H9 (cell line): ENCODE measurements around the gene DNAJC1. TPM values are rescaled to one million over a fixed set of nuclear protein-coding genes. Genes with fewer than 3 reads are reported as not detected.

Source experiments
- DNase-seq: peaks from one replicate; pipeline ENCODE4 v3.0.0-alpha.2; 2017
- H2AFZ ChIP-seq: one replicate; pipeline ENCODE4 v1.6.1; 2013; ENCODE audit warnings: mild to moderate bottlenecking, low read length, control low read depth, moderate library complexity
- H2AK5ac ChIP-seq: 2 replicates; pipeline ENCODE4 v1.6.1; 2013; ENCODE audit warnings: low read length, control low read depth, mixed read lengths; ENCODE audit not compliant: insufficient read length
- H2BK120ac ChIP-seq: one replicate; pipeline ENCODE4 v1.6.1; 2013; ENCODE audit warnings: low read depth, mild to moderate bottlenecking, low read length, control low read depth, inconsistent platforms; ENCODE audit not compliant: poor library complexity, severe bottlenecking
- H2BK12ac ChIP-seq: 2 replicates; pipeline ENCODE4 v1.6.1; 2013; ENCODE audit warnings: low read length, control low read depth, mixed read lengths, low read depth; ENCODE audit not compliant: insufficient read length
- H2BK15ac ChIP-seq: 2 replicates; pipeline ENCODE4 v1.6.1; 2013; ENCODE audit warnings: low read depth, low read length, control low read depth
- H2BK20ac ChIP-seq: one replicate; pipeline ENCODE4 v1.6.1; 2013; ENCODE audit warnings: low read depth, mild to moderate bottlenecking, low read length, control low read depth, inconsistent platforms; ENCODE audit not compliant: poor library complexity, severe bottlenecking
- H2BK5ac ChIP-seq: 2 replicates; pipeline ENCODE4 v1.6.1; 2013; ENCODE audit warnings: low read length, control low read depth, mixed read lengths; ENCODE audit not compliant: insufficient read length
- H3K14ac ChIP-seq: 2 replicates; pipeline ENCODE4 v1.6.1; 2013; ENCODE audit warnings: low read length, control low read depth; ENCODE audit not compliant: insufficient read depth
- H3K18ac ChIP-seq: 2 replicates; pipeline ENCODE4 v1.6.1; 2013; ENCODE audit warnings: low read depth, mild to moderate bottlenecking, mixed read lengths, low read length, control low read depth; ENCODE audit not compliant: insufficient read length
- H3K23ac ChIP-seq: 2 replicates; pipeline ENCODE4 v1.6.1; 2013; ENCODE audit warnings: low read length, control low read depth, mixed read lengths, low read depth; ENCODE audit not compliant: insufficient read length
- H3K23me2 ChIP-seq: 2 replicates; pipeline ENCODE4 v1.6.1; 2013; ENCODE audit warnings: low read depth, mild to moderate bottlenecking, mixed read lengths, low read length, control low read depth; ENCODE audit not compliant: insufficient read length, poor library complexity, severe bottlenecking
- H3K27ac ChIP-seq: 2 replicates; pipeline ENCODE4 v1.5.1; 2013; ENCODE audit warnings: low read length, control low read depth, mixed read lengths, low read depth; ENCODE audit not compliant: insufficient read length
- H3K27me3 ChIP-seq: 2 replicates; pipeline ENCODE4 v1.6.1; 2013; ENCODE audit warnings: low read length, control low read depth, inconsistent platforms; ENCODE audit not compliant: insufficient read depth
- H3K4ac ChIP-seq: 2 replicates; pipeline ENCODE4 v1.6.1; 2013; ENCODE audit warnings: low read depth, mild to moderate bottlenecking, control low read depth, inconsistent platforms, low read length, moderate library complexity
- H3K4me1 ChIP-seq: 2 replicates; pipeline ENCODE4 v1.6.1; 2013; ENCODE audit warnings: low read length, control low read depth, inconsistent platforms; ENCODE audit not compliant: insufficient read depth
- H3K4me2 ChIP-seq: 2 replicates; pipeline ENCODE4 v1.6.1; 2013; ENCODE audit warnings: low read length, control low read depth, mixed read lengths; ENCODE audit not compliant: insufficient read length, insufficient read depth
- H3K56ac ChIP-seq: 2 replicates; pipeline ENCODE4 v1.6.1; 2013; ENCODE audit warnings: low read depth, mild to moderate bottlenecking, mixed read lengths, low read length, control low read depth; ENCODE audit not compliant: insufficient read length
- H3K79me1 ChIP-seq: 2 replicates; pipeline ENCODE4 v1.6.1; 2013; ENCODE audit warnings: low read depth, mild to moderate bottlenecking, moderate library complexity, low read length, control low read depth, inconsistent platforms; ENCODE audit not compliant: insufficient read depth, poor library complexity, severe bottlenecking
- H3K79me2 ChIP-seq: 2 replicates; pipeline ENCODE4 v1.6.1; 2013; ENCODE audit warnings: low read length, control low read depth, inconsistent platforms; ENCODE audit not compliant: insufficient read depth
- H3K9ac ChIP-seq: 2 replicates; pipeline ENCODE4 v1.6.1; 2013; ENCODE audit warnings: low read length, control low read depth, mixed read lengths; ENCODE audit not compliant: insufficient read length; ENCODE audit errors: extremely low read depth
- H3K9me3 ChIP-seq: one replicate; pipeline ENCODE4 v1.6.1; 2013; ENCODE audit warnings: low read depth, low read length, inconsistent platforms; ENCODE audit not compliant: control insufficient read depth
- H3T11ph ChIP-seq: one replicate; pipeline ENCODE4 v1.6.1; 2013; ENCODE audit warnings: mild to moderate bottlenecking, low read length, control low read depth, inconsistent platforms
- H4K20me1 ChIP-seq: one replicate; pipeline ENCODE4 v1.6.1; 2013; ENCODE audit not compliant: control insufficient read depth, insufficient read length, insufficient read depth
- H4K5ac ChIP-seq: 2 replicates; pipeline ENCODE4 v1.6.1; 2013; ENCODE audit warnings: low read depth, mild to moderate bottlenecking, mixed read lengths, low read length, control low read depth; ENCODE audit not compliant: insufficient read length
- H4K8ac ChIP-seq: replicated peaks from 2 replicates; pipeline ENCODE4 v1.6.1; 2013; ENCODE audit warnings: low read length, control low read depth, mixed read lengths, low read depth; ENCODE audit not compliant: insufficient read length
- H4K91ac ChIP-seq: 2 replicates; pipeline ENCODE4 v1.6.1; 2013; ENCODE audit warnings: low read depth, mild to moderate bottlenecking, moderate library complexity, mixed read lengths, low read length, control low read depth; ENCODE audit not compliant: insufficient read length
- H3K27ac Mint-ChIP-seq, 3 experiments: 2 replicates in 2 of 3; 3 replicates in 1 of 3; pipeline ENCODE4 v1.8.0; 2020 to 2021; ENCODE audit warnings: mixed read lengths in 3 of 3, mild to moderate bottlenecking in 1 of 3, moderate library complexity in 1 of 3
- H3K27me3 Mint-ChIP-seq: 2 replicates; pipeline ENCODE4 v1.8.0; 2021; ENCODE audit warnings: low read depth, mild to moderate bottlenecking, moderate library complexity, mixed read lengths
- H3K36me3 Mint-ChIP-seq, 3 experiments: 2 replicates in 2 of 3; 3 replicates in 1 of 3; pipeline ENCODE4 v1.8.0; 2020 to 2021; ENCODE audit warnings: low read depth in 3 of 3, mixed read lengths in 3 of 3; ENCODE audit not compliant: insufficient read depth in 1 of 3
- H3K4me1 Mint-ChIP-seq, 2 experiments: 2 replicates each; pipeline ENCODE4 v1.8.0; 2020; ENCODE audit warnings: mixed read lengths in 2 of 2
- H3K4me3 Mint-ChIP-seq, 2 experiments: 2 replicates in 1 of 2; 3 replicates in 1 of 2; pipeline ENCODE4 v1.8.0; 2020 to 2021; ENCODE audit warnings: mild to moderate bottlenecking in 2 of 2, mixed read lengths in 2 of 2, moderate library complexity in 1 of 2
- H3K9me3 Mint-ChIP-seq, 2 experiments: 2 replicates in 1 of 2; 3 replicates in 1 of 2; pipeline ENCODE4 v1.8.0; 2020; ENCODE audit warnings: mild to moderate bottlenecking in 2 of 2, mixed read lengths in 2 of 2, moderate library complexity in 1 of 2
- WGBS: extraction: QIAGEN DNeasy Blood & Tissue Kit; methylation state at CpG from one replicate; pipeline ENCODE4 v1.1.7; 2013; ENCODE audit warnings: missing lambda C conversion rate, low lambda C conversion rate, mixed read lengths; ENCODE audit not compliant: insufficient read length; ENCODE audit errors: extremely low coverage; 5-methylcytosine and 5-hydroxymethylcytosine counted together
- total RNA-seq: library from RNA; stranded (reverse); gene quantifications from 2 replicates; pipeline ENCODE4 v1.2.1, GENCODE V29; 2021
- TF ChIP-seq, protein P1 (sequence below): fragments of 200-600 bp; sonication (generic); conservative IDR thresholded peaks from 3 replicates; pipeline ENCODE4 v1.8.0; 2021; ENCODE audit warnings: antibody characterized with exemption, mild to moderate bottlenecking

Gene DNAJC1
- total RNA-seq, 1 experiment from 2014 or later, result 11.2 TPM

- H3K4me2 ChIP-seq, result no peak overlapping the region
- H3K27me3 ChIP-seq, result no peaks in the 10 kb centered on the region
- H2AK5ac ChIP-seq, result no peak overlapping the region
- no peak overlapping the region for H2BK20ac ChIP-seq
- no peak overlapping the region for H3K14ac ChIP-seq
- H2BK120ac ChIP-seq, result no peak overlapping the region
- no peak overlapping the region for H2BK12ac ChIP-seq
- DNase-seq, result no peak
- TF ChIP-seq, protein P1, sequence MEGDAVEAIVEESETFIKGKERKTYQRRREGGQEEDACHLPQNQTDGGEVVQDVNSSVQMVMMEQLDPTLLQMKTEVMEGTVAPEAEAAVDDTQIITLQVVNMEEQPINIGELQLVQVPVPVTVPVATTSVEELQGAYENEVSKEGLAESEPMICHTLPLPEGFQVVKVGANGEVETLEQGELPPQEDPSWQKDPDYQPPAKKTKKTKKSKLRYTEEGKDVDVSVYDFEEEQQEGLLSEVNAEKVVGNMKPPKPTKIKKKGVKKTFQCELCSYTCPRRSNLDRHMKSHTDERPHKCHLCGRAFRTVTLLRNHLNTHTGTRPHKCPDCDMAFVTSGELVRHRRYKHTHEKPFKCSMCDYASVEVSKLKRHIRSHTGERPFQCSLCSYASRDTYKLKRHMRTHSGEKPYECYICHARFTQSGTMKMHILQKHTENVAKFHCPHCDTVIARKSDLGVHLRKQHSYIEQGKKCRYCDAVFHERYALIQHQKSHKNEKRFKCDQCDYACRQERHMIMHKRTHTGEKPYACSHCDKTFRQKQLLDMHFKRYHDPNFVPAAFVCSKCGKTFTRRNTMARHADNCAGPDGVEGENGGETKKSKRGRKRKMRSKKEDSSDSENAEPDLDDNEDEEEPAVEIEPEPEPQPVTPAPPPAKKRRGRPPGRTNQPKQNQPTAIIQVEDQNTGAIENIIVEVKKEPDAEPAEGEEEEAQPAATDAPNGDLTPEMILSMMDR, result no peak
- no peak overlapping the region for H3K4ac ChIP-seq
- H4K8ac ChIP-seq, result no peak overlapping the region
- no peaks in the 10 kb centered on the region for H3K23me2 ChIP-seq
- no peak overlapping the region for H3K4me3 Mint-ChIP-seq
- no peak overlapping the region for H2BK15ac ChIP-seq
- H3K4me1 ChIP-seq, result no peaks in the 10 kb centered on the region
- H2AFZ ChIP-seq, result no peak overlapping the region
- H3K9me3 ChIP-seq, result no peaks in the 10 kb centered on the region
- peaks cover 7 to 22% (median 20%) of the 10 kb centered on the region in 3 experiments; a peak in 5 of 7 replicates for H3K36me3 Mint-ChIP-seq
- H3K27ac Mint-ChIP-seq, result peak overlapping the region in 1 of 3 experiments; percentile 41; a peak in 1 of 7 replicates
- H4K20me1 ChIP-seq, result no peaks in the 10 kb centered on the region
- no peak overlapping the region for H3K18ac ChIP-seq
- no peaks in the 10 kb centered on the region for H3K9me3 Mint-ChIP-seq
- no peak overlapping the region for H3K27ac ChIP-seq
- no peaks in the 10 kb centered on the region for H3K27me3 Mint-ChIP-seq
- no peak overlapping the region for H3T11ph ChIP-seq
- no peak overlapping the region for H4K5ac ChIP-seq
- H2BK5ac ChIP-seq, result no peak overlapping the region
- H4K91ac ChIP-seq, result no peak overlapping the region
- no CpG with 5 or more reads among the region's 3 CpGs for WGBS
- no peaks in the 10 kb centered on the region; the same call in 1 of the 2 replicates for H3K79me2 ChIP-seq
- H3K9ac ChIP-seq, result no peak overlapping the region
- H3K79me1 ChIP-seq, result peaks cover 3% of the 10 kb centered on the region
- no peak overlapping the region for H3K56ac ChIP-seq
- no peak overlapping the region for H3K23ac ChIP-seq
- H3K4me1 Mint-ChIP-seq, result peaks cover 13 to 16% of the 10 kb centered on the region in 2 experiments
These were observed 296.0 kb downstream of the DNAJC1 start for GRCh38 chr10:21707498-21707897.

Other genes starting within 250 kb of the DNAJC1 start
- not detected in 2 replicates for gene EBLN1, start 214.3 kb upstream of the DNAJC1 start, total RNA-seq